Activated naive CD4-positive, alpha-beta T cell treated with anti-CD3 and anti-CD28 coated beads, Interleukin-2, amount 50 U/mL, for 72 hours (primary cell): ENCODE measurements around the gene CHCHD6. TPM values are rescaled to one million over a fixed set of nuclear protein-coding genes. Genes with fewer than 3 reads are reported as not detected.

Source experiments
- ATAC-seq, 2 donors: fragments of 150-1000 bp; cut with Tn5 transposase; 2 replicates each; pipeline ENCODE4 v1.10.0; 2021; ENCODE audit warnings: mild to moderate bottlenecking in 2 of 2, moderate library complexity in 2 of 2
- DNase-seq, 2 donors: peaks; one replicate each; pipeline ENCODE4 v3.0.0; 2021 to 2022; ENCODE audit warnings: low spot score in 2 of 2
- H3K27ac Mint-ChIP-seq, 2 donors: one replicate each; pipeline ENCODE4 v1.8.0; 2022; ENCODE audit warnings: mild to moderate bottlenecking in 2 of 2, mixed read lengths in 2 of 2
- H3K36me3 Mint-ChIP-seq, 2 donors: one replicate each; pipeline ENCODE4 v1.8.0; 2022; ENCODE audit warnings: mixed read lengths in 2 of 2
- H3K9me3 Mint-ChIP-seq, 2 donors: one replicate each; pipeline ENCODE4 v1.8.0; 2022; ENCODE audit warnings: mixed read lengths in 2 of 2
- total RNA-seq, 2 donors: library from RNA; stranded (reverse); gene quantifications; one replicate each; pipeline ENCODE4 v1.2.3, GENCODE V29; 2022

The CHCHD6 gene
- total RNA-seq, 2 donors from 2014 or later, result 13.6 to 19.7 TPM

DNA sequence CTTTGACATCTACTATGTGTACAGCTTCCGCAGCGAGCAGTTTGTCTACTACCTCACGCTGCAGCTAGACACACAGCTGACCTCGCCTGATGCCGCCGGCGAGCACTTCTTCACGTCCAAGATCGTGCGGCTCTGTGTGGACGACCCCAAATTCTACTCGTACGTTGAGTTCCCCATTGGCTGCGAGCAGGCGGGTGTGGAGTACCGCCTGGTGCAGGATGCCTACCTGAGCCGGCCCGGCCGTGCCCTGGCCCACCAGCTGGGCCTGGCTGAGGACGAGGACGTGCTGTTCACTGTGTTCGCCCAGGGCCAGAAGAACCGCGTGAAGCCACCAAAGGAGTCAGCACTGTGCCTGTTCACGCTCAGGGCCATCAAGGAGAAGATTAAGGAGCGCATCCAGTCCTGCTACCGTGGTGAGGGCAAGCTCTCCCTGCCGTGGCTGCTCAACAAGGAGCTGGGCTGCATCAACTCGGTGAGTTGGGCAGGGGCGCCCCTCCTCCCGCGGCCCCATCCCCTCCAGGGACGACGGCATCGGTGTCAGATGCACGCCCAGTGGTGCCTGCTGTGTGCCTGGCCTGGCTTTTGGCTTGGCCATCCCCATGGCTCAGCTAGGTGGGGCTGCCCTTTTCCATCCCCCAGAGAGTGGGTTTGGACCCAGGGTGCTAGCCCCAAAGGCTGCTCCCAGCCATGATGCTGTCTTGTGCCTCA lies 285.4 kb downstream of the CHCHD6 start:
- Mint-ChIP-seq H3K36me3 (no peaks in the 10 kb centered on the region), H3K27ac (no peak overlapping the region), H3K9me3 (no peaks in the 10 kb centered on the region)
- ATAC-seq, result no peak
- DNase-seq, result no peak

DNA sequence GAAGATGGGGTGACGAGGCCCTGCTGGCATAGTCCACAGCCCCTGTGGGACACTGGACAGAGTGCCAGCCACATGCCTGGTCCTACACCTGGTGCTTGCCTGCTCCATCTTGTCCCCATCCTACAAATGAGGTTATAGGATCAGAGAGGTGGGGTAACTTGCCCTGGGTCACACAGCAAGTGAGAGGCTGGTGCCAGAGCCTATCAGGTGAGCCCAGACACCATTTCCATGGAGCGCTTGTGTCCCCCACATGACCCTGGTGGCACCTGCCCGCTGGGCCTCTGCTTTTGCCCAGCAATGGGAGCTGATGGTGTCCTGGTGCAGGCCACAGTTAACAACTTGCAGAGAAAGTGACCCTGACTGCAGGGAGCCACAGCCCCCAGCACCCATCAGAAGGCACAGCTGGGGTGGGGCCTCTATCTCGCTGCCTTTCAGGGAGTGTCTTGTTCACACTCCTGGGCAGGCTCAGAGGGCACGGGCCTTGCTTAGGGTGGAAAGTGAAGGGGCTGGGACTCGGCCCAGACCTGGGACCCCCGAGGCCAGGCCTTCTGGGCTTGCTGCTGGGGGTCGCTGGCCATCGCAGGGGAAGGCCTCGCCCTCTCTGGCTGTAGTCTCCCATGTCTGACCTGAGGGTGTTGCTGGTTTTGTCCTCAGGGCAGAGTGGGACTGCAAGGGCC lies 286.1 kb downstream of the CHCHD6 start:
- no peak for ATAC-seq
- Mint-ChIP-seq H3K36me3 (no peaks in the 10 kb centered on the region), H3K9me3 (no peaks in the 10 kb centered on the region), H3K27ac (no peak overlapping the region)
- no peak for DNase-seq

DNA sequence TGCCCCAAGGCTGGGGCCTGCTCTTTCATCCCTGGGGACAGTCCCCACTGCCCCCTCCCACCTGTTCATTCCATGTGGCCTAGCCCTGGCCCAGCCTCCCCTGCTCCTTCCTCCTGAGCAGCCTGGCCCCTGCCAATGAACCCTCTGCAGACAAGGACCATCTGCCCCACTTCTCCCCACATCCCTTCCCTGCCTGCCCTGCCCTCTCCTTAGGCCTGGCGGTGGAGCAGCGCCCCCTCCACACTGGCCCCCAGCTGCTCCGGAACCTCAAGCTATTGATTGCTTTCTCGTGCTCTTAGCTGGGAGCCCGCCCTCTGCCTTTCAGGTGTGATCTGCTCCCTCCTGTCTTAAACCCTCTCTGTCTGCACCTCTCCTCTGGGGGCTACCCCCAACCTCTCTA lies 286.9 kb downstream of the CHCHD6 start:
- Mint-ChIP-seq H3K27ac (no peak overlapping the region), H3K36me3 (no peaks in the 10 kb centered on the region), H3K9me3 (no peaks in the 10 kb centered on the region)
- no peak for ATAC-seq
- no peak for DNase-seq

DNA sequence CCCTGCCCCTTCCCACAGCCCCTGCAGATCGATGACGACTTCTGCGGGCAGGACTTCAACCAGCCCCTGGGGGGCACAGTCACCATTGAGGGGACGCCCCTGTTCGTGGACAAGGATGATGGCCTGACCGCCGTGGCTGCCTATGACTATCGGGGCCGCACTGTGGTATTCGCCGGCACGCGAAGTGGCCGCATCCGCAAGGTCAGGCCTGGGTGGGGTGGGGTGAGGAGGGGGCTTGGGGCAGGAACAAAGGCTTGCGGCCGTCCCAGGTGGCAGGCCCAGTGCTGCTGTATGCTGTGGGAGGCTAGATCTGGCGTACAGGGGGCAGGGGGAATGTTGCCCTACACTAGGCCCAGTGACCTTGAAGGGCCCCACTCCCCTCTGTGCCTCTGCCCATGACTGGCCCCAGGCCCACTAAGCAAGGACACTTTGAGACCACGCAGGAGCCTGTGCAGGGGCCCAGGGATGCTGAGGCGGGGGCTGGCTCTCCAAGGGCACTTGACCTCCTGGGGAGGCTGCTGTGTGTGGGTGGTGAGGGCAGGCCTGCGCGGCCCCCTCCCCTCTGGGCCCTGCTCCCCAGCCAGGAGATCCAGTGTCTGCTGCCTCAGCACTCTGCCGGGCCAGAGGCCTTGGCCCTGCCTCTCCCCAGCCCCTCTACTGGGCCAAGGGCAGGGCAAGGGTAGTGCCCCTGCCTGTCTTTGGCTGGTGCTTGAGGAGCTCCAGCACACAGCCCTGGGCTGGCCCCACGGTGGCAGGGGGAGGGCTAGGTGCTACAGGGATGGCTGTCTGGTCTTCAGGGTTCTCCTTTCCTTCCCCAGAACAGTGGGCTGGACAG lies 287.5 kb downstream of the CHCHD6 start:
- H3K9me3 Mint-ChIP-seq, result no peaks in the 10 kb centered on the region
- ATAC-seq, result no peak
- DNase-seq, result no peak
- peak overlapping the region in 1 of 2 donors; percentile 77 for H3K27ac Mint-ChIP-seq
- H3K36me3 Mint-ChIP-seq, result no peaks in the 10 kb centered on the region

DNA sequence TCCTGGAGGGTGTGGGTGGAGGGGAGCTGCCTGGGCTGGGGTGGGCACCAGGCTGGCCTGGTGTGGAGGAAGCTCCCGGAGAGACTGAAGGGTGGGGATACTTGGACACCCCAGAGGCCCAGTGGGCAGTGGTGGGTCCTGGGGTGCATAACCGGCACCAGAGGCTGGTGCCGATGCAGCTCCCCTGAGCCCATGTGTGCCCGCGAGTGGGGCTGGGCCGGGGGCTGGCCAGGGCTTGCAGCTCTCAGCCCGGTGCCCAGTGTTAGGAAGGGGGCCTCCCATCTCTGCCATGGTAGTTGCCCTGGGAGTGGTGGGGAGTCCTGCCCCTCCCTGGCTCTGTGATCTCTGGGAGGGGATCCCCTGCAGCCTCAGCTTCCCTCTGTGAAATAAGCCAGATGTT lies 288.2 kb downstream of the CHCHD6 start:
- no peaks in the 10 kb centered on the region for H3K9me3 Mint-ChIP-seq
- no peak for DNase-seq
- H3K27ac Mint-ChIP-seq, result peak overlapping the region in 1 of 2 donors; percentile 77
- no peak for ATAC-seq
- H3K36me3 Mint-ChIP-seq, result no peaks in the 10 kb centered on the region

DNA sequence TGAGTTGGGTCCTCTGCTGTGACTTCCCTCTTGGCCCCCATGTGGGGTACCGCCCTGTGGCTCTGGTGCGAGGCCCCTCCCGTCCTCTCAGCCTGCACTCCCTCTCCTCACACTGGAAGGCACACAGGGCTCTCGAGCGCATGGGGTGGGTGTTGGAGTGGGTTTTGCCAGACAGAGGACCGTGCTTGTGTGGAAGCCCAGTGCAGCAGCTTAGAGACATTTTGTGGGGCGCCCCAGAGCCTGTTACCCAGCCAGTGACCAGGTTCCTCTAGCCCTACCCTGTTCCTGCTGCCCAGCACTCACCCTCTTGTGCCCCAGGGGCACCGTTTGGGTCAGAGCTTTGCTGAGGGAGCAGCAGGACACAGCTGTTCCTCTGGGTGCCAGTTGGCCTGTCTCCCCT lies 288.7 kb downstream of the CHCHD6 start:
- DNase-seq (no peak), ATAC-seq (no peak)
- no peak overlapping the region for H3K27ac Mint-ChIP-seq
- no peaks in the 10 kb centered on the region for H3K9me3 Mint-ChIP-seq
- no peaks in the 10 kb centered on the region for H3K36me3 Mint-ChIP-seq

DNA sequence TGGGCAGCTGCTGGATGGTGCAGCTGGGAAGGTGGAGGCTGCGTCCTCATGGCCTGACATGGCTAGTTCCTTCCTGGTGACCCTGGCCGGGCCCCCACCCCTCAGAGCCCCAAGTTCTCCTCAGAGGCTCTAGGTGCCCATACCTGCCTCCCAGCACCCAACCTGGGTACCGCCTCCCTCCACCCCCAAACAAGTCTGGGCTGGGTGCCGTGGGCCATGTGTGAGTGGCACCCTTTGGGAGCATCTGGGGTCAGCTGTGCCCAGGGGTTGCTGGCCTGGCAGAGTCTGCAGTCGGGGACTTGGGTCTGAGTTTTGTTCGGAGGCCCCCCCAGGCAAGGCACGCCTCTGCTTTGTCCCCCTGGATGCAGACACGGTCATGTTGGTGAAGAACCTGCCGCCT lies 289.4 kb downstream of the CHCHD6 start:
- no peak for ATAC-seq
- Mint-ChIP-seq H3K27ac (no peak overlapping the region), H3K9me3 (no peaks in the 10 kb centered on the region), H3K36me3 (no peaks in the 10 kb centered on the region)
- DNase-seq, result no peak

DNA sequence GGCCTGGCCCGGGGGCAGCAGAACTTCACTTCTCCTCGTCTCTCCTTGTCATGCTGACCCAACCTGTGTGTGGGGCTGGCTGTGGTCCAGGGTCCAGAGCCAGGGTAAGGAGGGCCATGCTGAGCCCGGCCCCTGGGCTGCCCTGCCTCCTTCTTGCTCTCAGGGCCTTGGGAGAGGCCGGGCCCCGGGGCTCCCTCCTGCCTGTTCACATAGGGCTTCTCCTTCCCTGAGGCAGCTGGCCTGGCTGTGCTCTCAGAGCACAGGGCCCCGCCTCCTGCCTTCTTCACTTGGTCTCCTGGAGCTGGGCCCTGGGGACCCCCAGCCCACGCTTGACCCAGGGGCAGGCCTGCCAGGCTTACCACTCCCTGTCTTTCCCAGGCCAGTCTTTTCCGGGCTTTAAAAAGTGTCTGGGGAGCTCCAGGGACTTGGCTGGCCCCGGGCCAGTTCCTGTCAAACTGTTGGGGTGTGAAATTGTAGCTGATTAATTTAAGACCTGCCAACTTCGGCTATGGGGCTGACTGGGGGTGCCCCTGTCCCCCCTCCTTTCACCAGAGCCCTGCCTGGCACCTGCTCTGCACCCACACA lies 290.7 kb downstream of the CHCHD6 start:
- ATAC-seq, result no peak
- H3K36me3 Mint-ChIP-seq, result no peaks in the 10 kb centered on the region
- no peaks in the 10 kb centered on the region for H3K9me3 Mint-ChIP-seq
- DNase-seq, result no peak
- no peak overlapping the region for H3K27ac Mint-ChIP-seq

DNA sequence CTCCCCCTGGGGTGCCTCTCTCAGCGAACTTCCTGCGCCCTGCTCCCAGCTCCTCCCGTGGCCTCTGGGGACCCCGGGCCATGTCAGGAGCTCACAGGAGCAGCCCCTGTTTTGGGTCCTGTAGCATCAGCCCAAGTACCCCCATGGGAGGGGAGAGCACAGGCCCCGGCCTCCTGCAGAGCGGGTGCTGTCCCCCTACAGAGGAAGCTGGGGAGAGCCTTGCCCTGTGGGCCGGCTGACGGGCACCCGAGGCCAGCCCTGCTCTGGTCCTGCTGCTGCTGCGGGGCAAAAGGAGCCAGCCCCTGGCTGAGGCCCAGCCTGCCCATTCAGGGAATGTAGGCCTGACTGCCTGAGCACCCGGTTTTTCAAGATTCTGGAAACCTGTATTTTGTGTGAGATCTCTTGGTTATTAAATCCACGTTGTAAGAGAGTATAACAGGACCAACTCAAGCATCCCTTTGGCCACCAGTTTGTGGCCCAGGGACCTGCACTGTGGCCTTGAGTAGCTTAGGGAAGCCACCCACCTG lies 291.3 kb downstream of the CHCHD6 start:
- Mint-ChIP-seq H3K36me3 (no peaks in the 10 kb centered on the region), H3K27ac (no peak overlapping the region)

DNA sequence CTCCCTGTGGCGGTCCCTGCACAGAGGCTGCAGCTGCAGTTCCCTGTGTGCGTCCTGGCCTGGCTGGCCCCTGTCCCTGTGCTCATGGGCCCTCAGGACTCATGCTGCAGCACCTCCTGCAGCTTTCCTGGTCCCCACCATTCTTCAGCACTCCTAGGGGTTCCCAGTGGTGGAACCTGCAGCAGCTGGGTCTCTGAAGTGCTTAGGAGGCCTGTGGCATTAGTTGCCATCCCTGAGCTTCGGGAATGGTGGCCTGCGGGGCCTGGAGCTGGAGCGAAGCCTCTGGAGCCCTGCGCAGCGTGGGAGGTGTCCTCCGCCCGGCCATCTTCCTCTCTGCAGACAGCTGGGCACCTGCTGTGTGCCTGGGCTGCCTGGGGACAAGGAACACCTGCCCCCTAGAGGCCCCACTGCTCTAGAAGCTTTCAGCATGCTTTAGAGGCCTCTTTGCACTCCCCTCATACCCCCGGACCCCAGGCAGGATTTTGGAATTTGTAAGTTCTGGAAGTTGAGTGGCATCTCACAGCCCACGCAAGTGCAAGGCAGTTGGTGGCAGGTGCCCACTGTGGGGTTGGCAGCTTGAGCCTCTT lies 292.0 kb downstream of the CHCHD6 start:
- Mint-ChIP-seq H3K9me3 (no peaks in the 10 kb centered on the region), H3K27ac (no peak overlapping the region), H3K36me3 (no peaks in the 10 kb centered on the region)
- DNase-seq (no peak), ATAC-seq (no peak)

More for the DNA sequence above, 291.3 kb downstream of the CHCHD6 start:
- ATAC-seq (no peak), DNase-seq (no peak)
- H3K9me3 Mint-ChIP-seq, result no peaks in the 10 kb centered on the region

DNA sequence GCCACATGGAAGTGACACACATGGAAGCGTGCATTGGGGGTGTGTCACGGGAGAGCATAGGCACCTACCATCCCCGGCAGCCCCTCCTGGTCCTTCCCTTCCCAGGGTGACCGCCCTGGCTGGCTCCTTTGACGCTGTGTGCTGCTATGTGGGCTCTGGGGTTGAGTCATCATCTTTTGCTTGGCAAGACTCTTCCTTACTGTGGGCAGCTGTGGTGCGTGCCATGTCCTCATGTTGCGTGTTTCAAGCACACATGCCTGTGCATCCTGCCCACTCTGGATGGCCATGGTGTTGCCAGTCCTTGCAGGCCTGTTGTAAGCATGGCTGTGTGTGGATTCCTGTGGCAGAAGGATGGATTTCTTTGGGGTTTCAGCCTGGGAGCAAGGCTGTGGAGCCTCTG lies 292.9 kb downstream of the CHCHD6 start:
- no peak for ATAC-seq
- Mint-ChIP-seq H3K9me3 (no peaks in the 10 kb centered on the region), H3K36me3 (no peaks in the 10 kb centered on the region), H3K27ac (no peak overlapping the region)
- no peak for DNase-seq

DNA sequence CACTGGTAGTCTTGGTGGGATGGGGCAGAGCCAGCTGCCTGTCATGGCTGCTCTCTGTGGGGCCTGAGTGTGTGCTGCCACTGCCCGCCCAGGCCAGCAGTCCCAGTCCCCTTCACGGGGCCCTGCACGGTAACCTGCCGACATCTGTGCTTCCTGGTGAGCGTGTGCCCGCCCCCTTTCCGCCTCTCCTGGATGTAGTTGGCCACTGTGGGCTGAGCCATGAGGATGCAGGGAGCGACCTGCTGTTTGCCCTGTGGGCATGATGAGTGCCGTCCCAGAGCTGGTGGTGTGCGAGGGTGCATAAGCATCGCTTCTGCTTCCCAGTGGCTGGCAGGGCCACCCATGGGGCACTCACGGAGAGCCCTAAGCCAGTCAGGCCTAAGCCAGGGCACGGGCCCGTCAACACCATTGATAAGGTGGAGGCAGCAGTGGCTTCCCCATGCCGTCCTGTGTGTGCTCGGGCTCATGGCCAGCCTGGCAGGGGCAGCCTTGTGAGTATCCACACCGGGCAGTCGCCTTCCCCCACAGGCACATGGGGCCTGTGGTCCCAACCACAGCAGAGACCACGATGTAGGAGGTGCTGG lies 293.5 kb downstream of the CHCHD6 start:
- DNase-seq (no peak), ATAC-seq (no peak)
- peak overlapping the region; percentile 68 to 89 for H3K27ac Mint-ChIP-seq
- H3K9me3 Mint-ChIP-seq, result no peaks in the 10 kb centered on the region
- H3K36me3 Mint-ChIP-seq, result no peaks in the 10 kb centered on the region

DNA sequence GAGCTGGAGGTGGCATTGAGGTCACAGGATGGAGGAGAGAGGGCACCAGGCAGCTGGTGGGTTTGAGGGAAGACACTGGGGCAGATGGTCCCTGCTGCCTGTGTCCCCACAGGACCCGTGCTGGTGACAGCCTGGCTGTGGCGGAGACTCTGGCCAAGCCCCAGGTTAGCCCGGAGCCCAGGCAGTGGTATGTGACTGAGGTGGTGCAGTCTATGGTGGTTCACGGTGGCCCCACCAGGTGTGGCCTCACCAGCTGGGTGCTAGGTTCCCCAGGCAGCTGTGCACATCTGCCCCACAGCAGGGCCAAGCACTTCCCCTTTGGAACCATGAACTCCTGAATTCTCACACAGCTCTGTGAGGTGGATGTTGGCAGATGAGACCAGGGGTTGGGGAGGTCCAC lies 294.3 kb downstream of the CHCHD6 start:
- DNase-seq (no peak), ATAC-seq (no peak)
- Mint-ChIP-seq H3K9me3 (no peaks in the 10 kb centered on the region), H3K36me3 (no peaks in the 10 kb centered on the region), H3K27ac (peak overlapping the region in 1 of 2 donors; percentile 89)

DNA sequence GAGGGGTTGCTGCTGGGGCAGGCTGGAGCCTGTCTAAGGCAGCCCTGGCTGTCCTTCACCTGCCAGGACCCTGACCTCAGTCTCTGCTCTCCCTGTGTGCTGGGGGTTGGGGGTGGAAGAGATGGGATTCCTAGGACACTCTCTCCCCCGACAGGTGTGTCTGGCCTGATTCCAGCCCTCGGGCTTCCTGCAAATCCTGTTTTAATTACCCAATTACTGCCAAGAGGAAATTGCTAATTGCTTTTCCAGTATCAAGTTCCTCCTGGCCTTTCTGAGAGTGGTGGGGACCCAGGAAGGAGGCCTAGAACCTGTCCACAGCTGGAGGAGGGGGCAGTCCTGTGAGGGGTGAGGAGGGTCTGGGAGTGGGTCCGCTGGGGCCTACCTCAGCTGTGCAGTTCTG lies 294.7 kb downstream of the CHCHD6 start:
- no peak overlapping the region for H3K27ac Mint-ChIP-seq
- DNase-seq (no peak), ATAC-seq (no peak)
- no peaks in the 10 kb centered on the region for H3K9me3 Mint-ChIP-seq
- no peaks in the 10 kb centered on the region for H3K36me3 Mint-ChIP-seq

DNA sequence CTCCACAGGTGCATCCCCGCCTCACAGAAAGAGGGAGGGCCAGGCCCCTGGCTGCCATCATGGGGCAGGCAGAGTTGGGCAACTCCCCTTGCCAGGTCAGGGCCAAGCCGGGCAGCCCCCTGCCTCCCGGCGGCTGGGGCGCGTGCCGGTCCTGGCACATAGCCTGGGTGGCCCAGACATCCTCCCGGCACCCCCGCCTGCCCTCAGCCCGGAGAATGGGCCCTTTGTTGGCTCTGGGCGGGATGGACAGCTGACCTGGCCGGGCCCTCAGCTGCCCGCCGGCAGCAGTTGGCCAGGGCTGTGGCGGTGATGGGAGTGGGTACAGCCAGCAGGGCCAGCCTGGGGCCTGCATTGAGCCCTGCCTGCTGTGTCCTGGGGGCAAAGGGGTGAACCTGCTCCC lies 295.3 kb downstream of the CHCHD6 start:
- Mint-ChIP-seq H3K27ac (no peak overlapping the region), H3K9me3 (no peaks in the 10 kb centered on the region), H3K36me3 (no peaks in the 10 kb centered on the region)
- no peak for ATAC-seq
- DNase-seq, result no peak

DNA sequence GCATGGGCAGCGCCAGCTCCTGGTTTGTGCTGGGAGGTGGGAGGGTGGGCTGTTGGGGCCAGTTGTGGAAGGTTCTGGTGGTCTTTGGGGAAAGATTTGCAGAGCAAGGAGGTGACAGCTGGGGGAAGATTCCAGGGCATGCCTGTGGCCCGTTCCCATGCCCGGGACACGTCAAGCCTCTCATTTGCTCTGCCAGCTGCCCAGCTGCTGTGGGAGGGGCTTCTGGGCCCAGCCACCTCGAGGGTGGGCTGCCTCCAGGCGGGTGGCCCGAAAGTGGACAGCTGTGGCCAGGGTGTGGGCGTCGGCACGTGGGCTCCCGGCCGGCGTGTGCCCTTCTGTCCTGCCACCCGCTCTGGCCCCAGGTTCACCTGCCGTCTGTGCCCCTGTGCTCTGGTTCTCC lies 296.1 kb downstream of the CHCHD6 start:
- no peaks in the 10 kb centered on the region for H3K36me3 Mint-ChIP-seq
- no peaks in the 10 kb centered on the region for H3K9me3 Mint-ChIP-seq
- DNase-seq (no peak), ATAC-seq (no peak)
- no peak overlapping the region for H3K27ac Mint-ChIP-seq
